Breast epithelium (tissue), 4 donors: ENCODE measurements around the gene DOCK6. TPM values are rescaled to one million over a fixed set of nuclear protein-coding genes. Genes with fewer than 3 reads are reported as not detected.

Experiments
- DNase-seq, 2 donors: peaks; one replicate each; pipeline ENCODE4 v3.0.0-alpha.2; 2019; ENCODE audit warnings: low spot score in 2 of 2
- H3K27ac ChIP-seq, 2 donors: fragments of 200-600 bp; sonication (generic) in 1 of 2; one replicate each; pipeline ENCODE4 v1.5.1; 2016 to 2019; ENCODE audit warnings: mild to moderate bottlenecking in 1 of 2
- H3K27me3 ChIP-seq, 2 donors: fragments of 200-600 bp; sonication (generic) in 1 of 2; one replicate each; pipeline versions ENCODE4 v1.5.1 to v1.6.0; 2017 to 2019; ENCODE audit warnings: control low read depth in 1 of 2, mild to moderate bottlenecking in 1 of 2
- H3K36me3 ChIP-seq: fragments of 200-600 bp; one replicate; pipeline ENCODE4 v1.5.1; 2019
- H3K4me1 ChIP-seq, 2 donors: fragments of 200-600 bp; sonication (generic); one replicate each; pipeline ENCODE4 v1.5.1; 2016 to 2019; ENCODE audit warnings: control low read depth in 1 of 2
- H3K4me3 ChIP-seq, 3 donors: fragments of 200-600 bp; sonication (generic); 1 replicate in 2 of 3; 2 replicates in 1 of 3; pipeline ENCODE4 v1.5.1; 2016 to 2019; ENCODE audit warnings: mild to moderate bottlenecking in 3 of 3, moderate library complexity in 2 of 3
- H3K9me3 ChIP-seq, 2 donors: fragments of 200-600 bp; sonication (generic) in 1 of 2; one replicate each; pipeline ENCODE4 v1.5.1; 2016 to 2019; ENCODE audit warnings: control low read depth in 1 of 2
- POLR2A ChIP-seq: fragments of 450-650 bp; IDR thresholded peaks from one replicate; pipeline ENCODE4 v1.6.1; 2016; ENCODE audit warnings: antibody characterized with exemption, mild to moderate bottlenecking, moderate library complexity
- POLR2AphosphoS5 ChIP-seq, 3 donors: sonication (generic); formaldehyde crosslinking; IDR thresholded peaks; one replicate each; pipeline ENCODE4 v1.6.1; 2017; ENCODE audit warnings: antibody characterized with exemption in 3 of 3
- intact Hi-C: fragments of 100-400 bp; cut with DNase I; formaldehyde crosslinking; loops from one replicate; pipeline ENCODE4 v1.15.1; 2023; ENCODE audit warnings: low total_unique reads
- total RNA-seq, 3 donors: library from RNA; depleted of rRNA; stranded (reverse); fragments of >200 nt; gene quantifications; one replicate each; pipeline ENCODE4 v1.1.0, GENCODE V29; 2016
- TF ChIP-seq, protein P1 (sequence below), 3 donors: fragments of 450-650 bp; IDR thresholded peaks; one replicate each; pipeline ENCODE4 v1.5.1; 2016 to 2017; ENCODE audit warnings: antibody characterized with exemption in 3 of 3, mild to moderate bottlenecking in 3 of 3, moderate library complexity in 3 of 3

Gene DOCK6
- total RNA-seq, 3 donors from 2014 or later: 20.9 to 59.3 (median 49.6) TPM

DNA sequence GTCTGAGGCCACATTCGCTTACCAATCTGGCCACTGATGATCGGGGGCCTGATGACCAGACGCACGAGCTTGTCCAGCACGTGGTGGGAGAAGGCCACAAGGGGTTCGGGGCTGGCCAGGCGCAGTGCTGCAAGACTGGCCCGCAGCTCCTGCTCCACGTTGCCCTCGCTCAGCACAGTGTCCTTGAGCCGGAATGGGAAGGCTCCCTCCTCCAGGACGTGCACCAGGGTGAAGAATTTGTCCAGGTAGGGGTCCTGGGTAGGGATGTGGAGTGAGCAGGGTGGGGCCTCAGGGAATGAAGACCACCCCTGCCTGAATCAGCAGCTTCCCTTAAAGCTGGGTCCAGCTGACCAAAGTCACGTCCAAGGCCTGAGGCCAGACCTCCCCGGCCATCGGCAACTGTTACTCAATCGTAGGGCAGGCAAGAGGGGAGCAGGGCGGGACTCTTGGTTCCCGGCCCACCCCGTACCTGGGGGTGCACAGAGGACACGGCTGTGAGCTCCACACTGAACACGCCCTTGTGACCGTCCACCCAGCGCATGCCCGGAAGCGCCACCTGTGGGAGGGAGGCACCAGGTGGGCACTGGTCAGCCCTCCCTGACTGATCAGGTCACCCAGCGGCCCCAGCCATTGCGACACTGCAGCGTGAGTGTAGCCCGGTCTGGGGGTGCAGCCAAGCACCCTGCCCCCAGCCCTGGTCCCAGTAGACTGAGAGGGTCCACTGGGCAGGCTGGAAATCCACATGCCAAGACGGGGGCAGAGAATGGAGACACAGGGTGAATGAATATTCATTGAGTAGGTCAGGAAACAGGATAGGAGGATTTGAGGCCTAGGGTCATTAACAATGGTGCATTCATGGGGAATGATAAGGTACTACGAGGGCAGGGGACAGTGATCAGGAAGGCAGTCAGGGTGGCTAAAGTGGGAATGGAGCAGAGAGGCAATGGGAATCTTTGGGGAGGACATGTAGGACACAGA is 25.7 kb downstream of the DOCK6 start:
- DNase-seq: no peak
- Histone ChIP-seq H3K36me3 (peaks cover 3% of the 10 kb centered on the region), H3K27me3 (no peaks in the 10 kb centered on the region), H3K4me1 (no peaks in the 10 kb centered on the region), H3K4me3 (no peak overlapping the region), H3K9me3 (peaks cover 0 to 5% of the 10 kb centered on the region in 2 donors), H3K27ac (no peak overlapping the region)
- intact Hi-C loops: no loop called here
- TF ChIP-seq POLR2AphosphoS5 (IDR thresholded peaks at IDR 0.05) (no peak), POLR2A (no peak)
- TF ChIP-seq, protein P1, sequence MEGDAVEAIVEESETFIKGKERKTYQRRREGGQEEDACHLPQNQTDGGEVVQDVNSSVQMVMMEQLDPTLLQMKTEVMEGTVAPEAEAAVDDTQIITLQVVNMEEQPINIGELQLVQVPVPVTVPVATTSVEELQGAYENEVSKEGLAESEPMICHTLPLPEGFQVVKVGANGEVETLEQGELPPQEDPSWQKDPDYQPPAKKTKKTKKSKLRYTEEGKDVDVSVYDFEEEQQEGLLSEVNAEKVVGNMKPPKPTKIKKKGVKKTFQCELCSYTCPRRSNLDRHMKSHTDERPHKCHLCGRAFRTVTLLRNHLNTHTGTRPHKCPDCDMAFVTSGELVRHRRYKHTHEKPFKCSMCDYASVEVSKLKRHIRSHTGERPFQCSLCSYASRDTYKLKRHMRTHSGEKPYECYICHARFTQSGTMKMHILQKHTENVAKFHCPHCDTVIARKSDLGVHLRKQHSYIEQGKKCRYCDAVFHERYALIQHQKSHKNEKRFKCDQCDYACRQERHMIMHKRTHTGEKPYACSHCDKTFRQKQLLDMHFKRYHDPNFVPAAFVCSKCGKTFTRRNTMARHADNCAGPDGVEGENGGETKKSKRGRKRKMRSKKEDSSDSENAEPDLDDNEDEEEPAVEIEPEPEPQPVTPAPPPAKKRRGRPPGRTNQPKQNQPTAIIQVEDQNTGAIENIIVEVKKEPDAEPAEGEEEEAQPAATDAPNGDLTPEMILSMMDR (IDR thresholded peaks at IDR 0.05): no peak

DNA sequence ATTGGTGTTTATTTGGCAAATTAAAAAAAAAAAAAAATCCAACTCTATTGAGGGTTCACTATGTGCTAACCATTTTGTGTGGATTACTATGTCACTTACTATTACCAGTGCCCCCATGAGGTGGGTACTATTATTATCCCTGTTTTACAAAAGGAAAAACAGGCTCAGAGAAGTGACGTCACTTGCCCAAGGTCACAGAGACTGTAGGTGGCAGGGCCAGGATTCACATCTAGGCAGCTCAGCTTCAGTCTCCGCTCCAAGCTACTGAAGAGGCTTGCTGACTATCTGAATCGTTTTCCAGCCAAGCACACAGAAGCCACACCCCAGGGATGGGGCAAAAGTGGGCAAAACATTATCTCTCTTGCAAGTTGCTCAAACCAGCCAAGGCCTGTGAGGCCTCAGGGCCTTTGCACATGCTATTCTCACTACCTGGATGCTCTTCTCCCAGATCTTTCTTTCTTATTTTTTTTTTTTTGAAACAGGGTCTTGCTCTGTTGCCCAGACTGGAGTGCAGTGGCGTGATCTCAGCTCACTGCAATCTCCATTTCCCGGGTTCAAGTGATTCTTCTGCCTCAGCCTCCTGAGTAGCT is 27.7 kb downstream of the DOCK6 start:
- Histone ChIP-seq H3K27me3 (no peaks in the 10 kb centered on the region), H3K27ac (no peak overlapping the region), H3K9me3 (peaks cover 0 to 5% of the 10 kb centered on the region in 2 donors), H3K4me3 (no peak overlapping the region), H3K4me1 (no peaks in the 10 kb centered on the region), H3K36me3 (peaks cover 2% of the 10 kb centered on the region)
- DNase-seq: no peak
- intact Hi-C loops: no loop called here
- TF ChIP-seq POLR2A: no peak
- TF ChIP-seq, protein P1 (IDR thresholded peaks at IDR 0.05): no peak
- no peak for TF ChIP-seq POLR2AphosphoS5 (IDR thresholded peaks at IDR 0.05)

DNA sequence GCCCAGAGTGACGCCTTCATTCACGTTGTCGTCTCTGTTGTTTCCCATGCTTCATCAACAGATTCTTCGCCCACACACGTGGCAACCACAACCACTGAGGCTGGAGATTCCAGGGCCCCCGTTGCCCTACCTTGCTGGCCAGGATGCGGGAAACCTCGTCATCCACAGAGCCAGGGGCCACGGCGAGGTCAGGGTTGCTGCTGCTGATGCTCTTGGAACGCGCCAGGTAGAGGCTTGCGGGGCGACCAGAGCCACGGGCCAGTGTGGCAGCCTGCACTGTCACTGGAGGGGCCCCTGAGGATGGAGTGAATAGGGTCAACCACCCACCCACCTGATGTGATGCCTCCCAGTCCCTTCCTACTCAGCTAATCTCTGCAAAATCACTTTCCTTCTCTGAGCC is 29.3 kb downstream of the DOCK6 start:
- Histone ChIP-seq H3K36me3 (no peaks in the 10 kb centered on the region), H3K27ac (no peak overlapping the region)
- DNase-seq: no peak

DNA sequence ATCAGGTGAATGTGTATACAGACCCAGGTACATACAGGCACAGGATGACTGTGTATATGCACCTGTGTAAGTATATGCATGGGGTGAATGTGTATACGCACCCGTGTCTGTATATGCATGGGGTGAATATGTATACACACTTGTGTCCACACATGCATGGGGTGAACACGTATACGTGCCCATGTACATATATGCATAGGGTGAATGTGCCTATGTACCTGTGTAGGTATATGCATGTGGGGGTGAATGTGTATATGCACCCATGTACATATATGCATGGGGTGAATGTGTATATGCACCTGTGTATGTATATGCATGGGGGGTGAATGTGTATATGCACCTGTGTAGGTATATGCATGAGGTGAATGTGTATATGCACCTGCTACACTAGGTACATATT is 29.8 kb downstream of the DOCK6 start:
- no peaks in the 10 kb centered on the region for H3K9me3 ChIP-seq
- intact Hi-C loops: no loop called here
- TF ChIP-seq POLR2A (no peak), POLR2AphosphoS5 (IDR thresholded peaks at IDR 0.05) (no peak)
- TF ChIP-seq, protein P1 (IDR thresholded peaks at IDR 0.05): no peak

More for the DNA sequence above, 29.3 kb downstream of the DOCK6 start:
- intact Hi-C loops: no loop called here
- Histone ChIP-seq H3K9me3 (no peaks in the 10 kb centered on the region), H3K27me3 (no peaks in the 10 kb centered on the region), H3K4me1 (no peaks in the 10 kb centered on the region), H3K4me3 (no peak overlapping the region)
- TF ChIP-seq, protein P1 (IDR thresholded peaks at IDR 0.05): no peak
- TF ChIP-seq POLR2AphosphoS5 (IDR thresholded peaks at IDR 0.05): no peak
- TF ChIP-seq POLR2A: no peak

More for the DNA sequence above, 29.8 kb downstream of the DOCK6 start:
- Histone ChIP-seq H3K27ac (no peak overlapping the region), H3K27me3 (no peaks in the 10 kb centered on the region), H3K36me3 (no peaks in the 10 kb centered on the region), H3K4me3 (no peak overlapping the region), H3K4me1 (no peaks in the 10 kb centered on the region)
- no peak for DNase-seq
